HL-60 (cell line): ENCODE measurements around the gene RNF5.

Experiments used
- CTCF ChIP-seq: IDR thresholded peaks from one replicate; pipeline ENCODE4 v1.5.1; 2011; ENCODE audit warnings: low read length, control low read depth, inconsistent platforms; ENCODE audit not compliant: insufficient read depth
- GABPA ChIP-seq: IDR thresholded peaks from 2 replicates; pipeline ENCODE4 v1.6.1; 2012; ENCODE audit warnings: low read depth
- SPI1 ChIP-seq: IDR thresholded peaks from 2 replicates; pipeline ENCODE4 v1.6.1; 2012; ENCODE audit warnings: low read depth, mild to moderate bottlenecking, borderline replicate concordance

GRCh38 chr6:32166411-32167061 is 11.7 kb upstream of the RNF5 start:
- no peak for TF ChIP-seq GABPA
- TF ChIP-seq CTCF, result no peak
- TF ChIP-seq SPI1, result no peak
